T-helper 2 cell treated with Interferon-gamma antibody and Interleukin-4, amounts not matched to agents 100 ng/mL and 5 ng/mL, for 36 hours (primary cell): Measurements from ENCODE around the gene CHMP4A. TPM values are rescaled to one million over a fixed set of nuclear protein-coding genes. Genes with fewer than 3 reads are reported as not detected.

Experiments
- intact Hi-C: fragments of 100-400 bp; cut with micrococcal nuclease; formaldehyde crosslinking; loops from one replicate; pipeline ENCODE4 v1.15.1; 2023
- total RNA-seq: library from RNA; stranded (reverse); gene quantifications from 2 replicates; pipeline ENCODE4 v1.2.3, GENCODE V29; 2022

CHMP4A gene
- total RNA-seq, 1 donor from 2014 or later: 85.8 TPM

GRCh38 chr14:24181371-24182077 is 31.8 kb downstream of the CHMP4A start:
- intact Hi-C loops: no loop called here

GRCh38 chr14:24179961-24180796 is 33.1 kb downstream of the CHMP4A start:
- intact Hi-C loops: no loop called here

GRCh38 chr14:24179294-24179960 is 33.9 kb downstream of the CHMP4A start:
- intact Hi-C loops: no loop called here

GRCh38 chr14:24178399-24179178 is 34.7 kb downstream of the CHMP4A start:
- intact Hi-C loops: no loop called here

- intact Hi-C loops: no loop called here
These were observed 35.4 kb downstream of the CHMP4A start for GRCh38 chr14:24177891-24178290.

GRCh38 chr14:24177041-24177825 is 36.1 kb downstream of the CHMP4A start:
- intact Hi-C loops: no loop called here

GRCh38 chr14:24176599-24176998 is 36.7 kb downstream of the CHMP4A start:
- intact Hi-C loops: no loop called here

- intact Hi-C loops: no loop called here
These were observed 40.4 kb downstream of the CHMP4A start for GRCh38 chr14:24172871-24173281.

- intact Hi-C loops: no loop called here
These were observed 40.9 kb downstream of the CHMP4A start for GRCh38 chr14:24172261-24172860.

GRCh38 chr14:24171422-24172260 is 41.6 kb downstream of the CHMP4A start, which contains the start of gene REC8:
Gene REC8, plus strand, starts transcription at chr14:24172080. Its CDS starts 473 bp downstream, at chr14:24172553.
- intact Hi-C loops: no loop called here

GRCh38 chr14:24167469-24168114 is 45.7 kb downstream of the CHMP4A start:
- intact Hi-C loops: no loop called here

- intact Hi-C loops: no loop called here
These were observed 47.5 kb downstream of the CHMP4A start for GRCh38 chr14:24165785-24166184.

- intact Hi-C loops: no loop called here
These were observed 48.7 kb downstream of the CHMP4A start for GRCh38 chr14:24164518-24164991.

GRCh38 chr14:24162093-24162492 is 51.2 kb downstream of the CHMP4A start:
- intact Hi-C loops: no loop called here

- intact Hi-C loops: loop anchor here (1.0 to 2.0 kb wide), 9 partner anchors 14 to 102 kb away; partner anchors contain the start of genes CHMP4A, DCAF11, EMC9 and IPO4
These were observed 52.2 kb downstream of the CHMP4A start, which contains the start of gene IRF9 for GRCh38 chr14:24160850-24161804. Gene IRF9, plus strand, starts transcription at chr14:24161265. Its CDS starts 880 bp downstream, at chr14:24162145.

GRCh38 chr14:24160499-24160849 is 52.8 kb downstream of the CHMP4A start:
- intact Hi-C loops: loop anchor here (2.0 kb wide), 1 partner anchor 102 kb away; no protein-coding TSS in a partner anchor
